HCT116 (cell line): ENCODE data around the gene CABLES1. TPM values are rescaled to one million over a fixed set of nuclear protein-coding genes. Genes with fewer than 3 reads are reported as not detected.
"Not testable (repeated sequence)": the region's sequence is repeated elsewhere in the genome, so short reads cannot be mapped to it uniquely, and the experiment has no call there.

ENCODE experiments used
- ATAC-seq: fragments of 200-7000 bp; cut with Tn5 transposase; 2 replicates; pipeline ENCODE4 v1.9.1; 2020; ENCODE audit warnings: mild to moderate bottlenecking, moderate library complexity
- BruUV-seq: library from RNA; stranded (reverse); fragments of 400-500 nt; replicated peaks from 2 replicates; lab custom pipeline; 2021; lab: Mats Ljungman, UMichigan
- CTCF ChIA-PET: fragments of 300-600 bp; sonication (Branson Sonifier 250); formaldehyde crosslinking; loops from one replicate; lab custom pipeline; 2021; ENCODE audit warnings: antibody characterized with exemption; lab: Charles Lee
- POLR2A ChIA-PET: fragments of 300-600, 350-600 bp; sonication (Branson Sonifier 250); formaldehyde crosslinking; loops from one replicate; lab custom pipeline; 2021; ENCODE audit warnings: antibody characterized with exemption; lab: Charles Lee
- RAD21 ChIA-PET, 2 experiments: fragments of 300-600 bp; sonication (Branson Sonifier 250); formaldehyde crosslinking; loops; one replicate each; lab custom pipeline; 2023; ENCODE audit warnings: low total read pairs in 2 of 2; ENCODE audit not compliant: uncharacterized antibody in 2 of 2, unreplicated experiment in 2 of 2, low non-redundant PET in 1 of 2; lab: Charles Lee
- DNase-seq: peaks from one replicate; pipeline ENCODE4 v3.0.0-alpha.2; 2010; ENCODE audit warnings: low read depth, low spot score
- H2AFZ ChIP-seq: fragments of 200-600 bp; shearing (Covaris generic), sonication (generic); 2 replicates; pipeline ENCODE4 v1.6.1; 2017; ENCODE audit warnings: low read depth, mixed run types, mixed read lengths, antibody characterized with exemption, low read length; ENCODE audit not compliant: poor library complexity, severe bottlenecking
- H3K27ac ChIP-seq: 2 replicates; pipeline ENCODE4 v1.5.1; 2012; ENCODE audit warnings: low read depth, low read length
- H3K27me3 ChIP-seq: fragments of 200-600 bp; sonication (generic); 2 replicates; pipeline ENCODE4 v1.6.1; 2016; ENCODE audit warnings: mixed run types, low read length, mixed read lengths; ENCODE audit not compliant: insufficient read depth
- H3K36me3 ChIP-seq, 2 experiments: fragments of 200-500 bp in 1 of 2; fragments of 200-600 bp in 1 of 2; sonication (Bioruptor generic) in 1 of 2; sonication (generic) in 1 of 2; 2 replicates each; pipeline versions ENCODE4 v1.5.1 to v1.6.1; 2014 to 2016; ENCODE audit warnings: low read length in 2 of 2, inconsistent platforms in 1 of 2, mixed read lengths in 1 of 2, mixed run types in 1 of 2; ENCODE audit not compliant: insufficient read depth in 2 of 2, control insufficient read depth in 1 of 2
- H3K4me1 ChIP-seq, 2 experiments: fragments of 200-600 bp in 1 of 2; sonication (generic) in 1 of 2; 2 replicates each; pipeline versions ENCODE4 v1.5.1 to v1.6.1; 2012 to 2017; ENCODE audit warnings: low read length in 2 of 2, inconsistent platforms in 1 of 2, mild to moderate bottlenecking in 1 of 2, mixed read lengths in 1 of 2, mixed run types in 1 of 2, moderate library complexity in 1 of 2; ENCODE audit not compliant: insufficient read depth in 2 of 2, control insufficient read depth in 1 of 2
- H3K4me2 ChIP-seq: fragments of 200-600 bp; sonication (generic); 2 replicates; pipeline ENCODE4 v1.6.1; 2017; ENCODE audit warnings: mixed run types, low read length, mixed read lengths
- H3K4me3 ChIP-seq, 2 experiments: fragments of 200-600 bp in 1 of 2; sonication (generic) in 1 of 2; replicated peaks in 1 of 2; 2 replicates each; pipeline ENCODE4 v1.5.1; 2011 to 2016; ENCODE audit warnings: low read length in 2 of 2, control low read depth in 1 of 2, low read depth in 1 of 2, mild to moderate bottlenecking in 1 of 2, mixed read lengths in 1 of 2, mixed run types in 1 of 2
- H3K79me2 ChIP-seq: fragments of 200-600 bp; sonication (generic); 2 replicates; pipeline ENCODE4 v1.6.1; 2017; ENCODE audit warnings: mild to moderate bottlenecking, mixed run types, low read length, moderate library complexity, mixed read lengths; ENCODE audit not compliant: insufficient read depth
- H3K9ac ChIP-seq: fragments of 200-600 bp; sonication (generic); 2 replicates; pipeline ENCODE4 v1.6.1; 2016; ENCODE audit warnings: low read length, mixed read lengths
- H3K9me2 ChIP-seq: fragments of 200-600 bp; sonication (generic), shearing (Covaris generic); 2 replicates; pipeline ENCODE4 v1.6.1; 2017; ENCODE audit warnings: mixed run types, mild to moderate bottlenecking, moderate library complexity; ENCODE audit not compliant: insufficient read depth
- H3K9me3 ChIP-seq, 2 experiments: fragments of 200-500 bp in 1 of 2; fragments of 200-600 bp in 1 of 2; sonication (Bioruptor generic) in 1 of 2; sonication (generic) in 1 of 2; 2 replicates each; pipeline ENCODE4 v1.6.1; 2014 to 2017; ENCODE audit warnings: low read length in 2 of 2, mixed read lengths in 2 of 2, inconsistent platforms in 1 of 2, low read depth in 1 of 2, mild to moderate bottlenecking in 1 of 2, mixed run types in 1 of 2, moderate library complexity in 1 of 2; ENCODE audit not compliant: control insufficient read depth in 1 of 2, insufficient read depth in 1 of 2
- H4K20me1 ChIP-seq: fragments of 200-600 bp; sonication (generic), shearing (Covaris generic); 2 replicates; pipeline ENCODE4 v1.6.1; 2017; ENCODE audit warnings: mixed run types, mild to moderate bottlenecking, moderate library complexity; ENCODE audit not compliant: insufficient read depth
- ATF3 ChIP-seq: IDR thresholded peaks from 2 replicates; pipeline ENCODE4 v1.6.1; 2012
- EZH2phosphoT487 ChIP-seq: fragments of 200-600 bp; IDR thresholded peaks from 2 replicates; pipeline ENCODE4 v1.6.1; 2018; ENCODE audit warnings: antibody characterized with exemption, borderline replicate concordance
- POLR2A ChIP-seq: IDR thresholded peaks from 2 replicates; pipeline ENCODE4 v1.7.0; 2011; ENCODE audit warnings: borderline replicate concordance; ENCODE audit not compliant: insufficient read depth, insufficient read length; ENCODE audit errors: extremely low read depth
- POLR2AphosphoS5 ChIP-seq: IDR thresholded peaks from 2 replicates; pipeline ENCODE4 v1.6.1; 2011; ENCODE audit warnings: mild to moderate bottlenecking, low read depth, low read length, moderate library complexity
- RAD21 ChIP-seq: IDR thresholded peaks from 2 replicates; pipeline ENCODE4 v1.6.1; 2012; ENCODE audit warnings: low read depth, mild to moderate bottlenecking
- SP1 ChIP-seq: IDR thresholded peaks from 2 replicates; pipeline ENCODE4 v1.6.1; 2012; ENCODE audit warnings: low read depth
- SRF ChIP-seq: IDR thresholded peaks from 2 replicates; pipeline ENCODE4 v1.6.1; 2012; ENCODE audit warnings: low read depth
- TCF7L2 ChIP-seq: IDR thresholded peaks from 2 replicates; pipeline ENCODE4 v1.7.0; 2011; ENCODE audit warnings: borderline replicate concordance, inconsistent platforms; ENCODE audit not compliant: insufficient read depth, insufficient read length; ENCODE audit errors: extremely low read depth
- YY1 ChIP-seq: IDR thresholded peaks from 2 replicates; pipeline ENCODE4 v1.6.1; 2011; ENCODE audit warnings: low read length, low read depth, moderate library complexity, mild to moderate bottlenecking; ENCODE audit not compliant: insufficient replicate concordance; ENCODE audit errors: extremely low read depth
- ZFX ChIP-seq: fragments of 450-650 bp; IDR thresholded peaks from 2 replicates; pipeline ENCODE4 v1.6.1; 2017
- intact Hi-C: fragments of 100-400 bp; cut with micrococcal nuclease; formaldehyde crosslinking; loops from 2 replicates; pipeline ENCODE4 v1.10.0; 2022
- total RNA-seq: library from RNA; stranded (reverse); gene quantifications from one replicate; pipeline ENCODE4 v1.2.1, GENCODE V29; 2021; ENCODE audit not compliant: unreplicated experiment
- TF ChIP-seq, protein P1 (sequence below): IDR thresholded peaks from 2 replicates; pipeline ENCODE4 v1.6.1; 2012; ENCODE audit warnings: low read depth
- TF ChIP-seq, protein P2 (sequence below), 3 experiments: fragments of 200-600 bp in 1 of 3; sonication (generic) in 1 of 3; IDR thresholded peaks in 2 of 3; conservative IDR thresholded peaks in 1 of 3; 2 replicates each; pipeline ENCODE4 v1.5.1; 2012 to 2017; ENCODE audit warnings: low read depth in 2 of 3, low read length in 2 of 3, antibody characterized with exemption in 1 of 3, borderline replicate concordance in 1 of 3, control low read depth in 1 of 3, mild to moderate bottlenecking in 1 of 3, mixed read lengths in 1 of 3, mixed run types in 1 of 3, moderate library complexity in 1 of 3; ENCODE audit not compliant: insufficient read depth in 1 of 3
- TF ChIP-seq, protein P3 (sequence below): IDR thresholded peaks from 2 replicates; pipeline ENCODE4 v1.6.1; 2011; ENCODE audit warnings: mild to moderate bottlenecking, low read length, moderate library complexity; ENCODE audit not compliant: insufficient replicate concordance; ENCODE audit errors: extremely low read depth

The CABLES1 gene
- total RNA-seq, 1 experiment from 2014 or later = 7.7 TPM

DNA sequence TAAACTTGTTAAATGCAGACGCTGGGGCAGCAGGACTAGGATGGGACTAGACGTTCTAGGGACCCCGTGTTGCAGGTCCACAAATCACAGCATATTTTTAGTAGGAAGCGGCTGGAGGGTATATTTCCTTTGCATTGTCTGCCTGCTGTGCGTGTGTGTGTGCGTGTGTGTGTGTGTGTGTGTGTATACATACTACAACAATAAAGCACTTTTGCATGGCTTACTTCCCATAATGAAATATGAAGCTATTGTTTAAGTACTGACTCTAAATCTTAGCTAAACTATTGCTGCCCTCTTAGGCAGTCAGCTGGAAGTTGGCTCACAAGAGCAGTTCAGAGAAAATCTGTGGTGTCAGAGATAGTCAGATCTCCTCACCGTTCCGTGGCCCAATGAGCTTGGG lies 133.4 kb downstream of the CABLES1 start:
- no peak for DNase-seq
- Histone ChIP-seq H3K4me1 (no peaks in the 10 kb centered on the region), H3K27ac (no peak overlapping the region), H3K27me3 (no peaks in the 10 kb centered on the region), H3K9me3 (peaks cover 0 to 3% of the 10 kb centered on the region in 2 experiments; a peak in 2 of 4 replicates), H2AFZ (no peak overlapping the region), H4K20me1 (no peaks in the 10 kb centered on the region), H3K36me3 (no peaks in the 10 kb centered on the region), H3K4me2 (no peak overlapping the region), H3K9ac (no peak overlapping the region), H3K79me2 (no peaks in the 10 kb centered on the region), H3K4me3 (no peak overlapping the region), H3K9me2 (no peaks in the 10 kb centered on the region)
- RAD21 ChIA-PET = no interaction called here
- CTCF ChIA-PET = no interaction called here
- POLR2A ChIA-PET = no interaction called here
- TF ChIP-seq, protein P1, sequence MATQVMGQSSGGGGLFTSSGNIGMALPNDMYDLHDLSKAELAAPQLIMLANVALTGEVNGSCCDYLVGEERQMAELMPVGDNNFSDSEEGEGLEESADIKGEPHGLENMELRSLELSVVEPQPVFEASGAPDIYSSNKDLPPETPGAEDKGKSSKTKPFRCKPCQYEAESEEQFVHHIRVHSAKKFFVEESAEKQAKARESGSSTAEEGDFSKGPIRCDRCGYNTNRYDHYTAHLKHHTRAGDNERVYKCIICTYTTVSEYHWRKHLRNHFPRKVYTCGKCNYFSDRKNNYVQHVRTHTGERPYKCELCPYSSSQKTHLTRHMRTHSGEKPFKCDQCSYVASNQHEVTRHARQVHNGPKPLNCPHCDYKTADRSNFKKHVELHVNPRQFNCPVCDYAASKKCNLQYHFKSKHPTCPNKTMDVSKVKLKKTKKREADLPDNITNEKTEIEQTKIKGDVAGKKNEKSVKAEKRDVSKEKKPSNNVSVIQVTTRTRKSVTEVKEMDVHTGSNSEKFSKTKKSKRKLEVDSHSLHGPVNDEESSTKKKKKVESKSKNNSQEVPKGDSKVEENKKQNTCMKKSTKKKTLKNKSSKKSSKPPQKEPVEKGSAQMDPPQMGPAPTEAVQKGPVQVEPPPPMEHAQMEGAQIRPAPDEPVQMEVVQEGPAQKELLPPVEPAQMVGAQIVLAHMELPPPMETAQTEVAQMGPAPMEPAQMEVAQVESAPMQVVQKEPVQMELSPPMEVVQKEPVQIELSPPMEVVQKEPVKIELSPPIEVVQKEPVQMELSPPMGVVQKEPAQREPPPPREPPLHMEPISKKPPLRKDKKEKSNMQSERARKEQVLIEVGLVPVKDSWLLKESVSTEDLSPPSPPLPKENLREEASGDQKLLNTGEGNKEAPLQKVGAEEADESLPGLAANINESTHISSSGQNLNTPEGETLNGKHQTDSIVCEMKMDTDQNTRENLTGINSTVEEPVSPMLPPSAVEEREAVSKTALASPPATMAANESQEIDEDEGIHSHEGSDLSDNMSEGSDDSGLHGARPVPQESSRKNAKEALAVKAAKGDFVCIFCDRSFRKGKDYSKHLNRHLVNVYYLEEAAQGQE = no peak
- TF ChIP-seq POLR2AphosphoS5 (no peak), ZFX (no peak), EZH2phosphoT487 (no peak), SP1 (no peak), POLR2A (no peak), SRF (no peak), RAD21 (no peak), TCF7L2 (no peak), ATF3 (no peak), YY1 (no peak)
- TF ChIP-seq, protein P2, sequence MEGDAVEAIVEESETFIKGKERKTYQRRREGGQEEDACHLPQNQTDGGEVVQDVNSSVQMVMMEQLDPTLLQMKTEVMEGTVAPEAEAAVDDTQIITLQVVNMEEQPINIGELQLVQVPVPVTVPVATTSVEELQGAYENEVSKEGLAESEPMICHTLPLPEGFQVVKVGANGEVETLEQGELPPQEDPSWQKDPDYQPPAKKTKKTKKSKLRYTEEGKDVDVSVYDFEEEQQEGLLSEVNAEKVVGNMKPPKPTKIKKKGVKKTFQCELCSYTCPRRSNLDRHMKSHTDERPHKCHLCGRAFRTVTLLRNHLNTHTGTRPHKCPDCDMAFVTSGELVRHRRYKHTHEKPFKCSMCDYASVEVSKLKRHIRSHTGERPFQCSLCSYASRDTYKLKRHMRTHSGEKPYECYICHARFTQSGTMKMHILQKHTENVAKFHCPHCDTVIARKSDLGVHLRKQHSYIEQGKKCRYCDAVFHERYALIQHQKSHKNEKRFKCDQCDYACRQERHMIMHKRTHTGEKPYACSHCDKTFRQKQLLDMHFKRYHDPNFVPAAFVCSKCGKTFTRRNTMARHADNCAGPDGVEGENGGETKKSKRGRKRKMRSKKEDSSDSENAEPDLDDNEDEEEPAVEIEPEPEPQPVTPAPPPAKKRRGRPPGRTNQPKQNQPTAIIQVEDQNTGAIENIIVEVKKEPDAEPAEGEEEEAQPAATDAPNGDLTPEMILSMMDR (IDR thresholded peaks at IDR 0.05 in 2 of 3, conservative IDR thresholded peaks at IDR 0.05 in 1 of 3; ENCODE audit: borderline replicate concordance in 1 of 3, insufficient read depth in 1 of 3, low read depth in 2 of 3, low read length in 2 of 3) = no peak
- TF ChIP-seq, protein P3, sequence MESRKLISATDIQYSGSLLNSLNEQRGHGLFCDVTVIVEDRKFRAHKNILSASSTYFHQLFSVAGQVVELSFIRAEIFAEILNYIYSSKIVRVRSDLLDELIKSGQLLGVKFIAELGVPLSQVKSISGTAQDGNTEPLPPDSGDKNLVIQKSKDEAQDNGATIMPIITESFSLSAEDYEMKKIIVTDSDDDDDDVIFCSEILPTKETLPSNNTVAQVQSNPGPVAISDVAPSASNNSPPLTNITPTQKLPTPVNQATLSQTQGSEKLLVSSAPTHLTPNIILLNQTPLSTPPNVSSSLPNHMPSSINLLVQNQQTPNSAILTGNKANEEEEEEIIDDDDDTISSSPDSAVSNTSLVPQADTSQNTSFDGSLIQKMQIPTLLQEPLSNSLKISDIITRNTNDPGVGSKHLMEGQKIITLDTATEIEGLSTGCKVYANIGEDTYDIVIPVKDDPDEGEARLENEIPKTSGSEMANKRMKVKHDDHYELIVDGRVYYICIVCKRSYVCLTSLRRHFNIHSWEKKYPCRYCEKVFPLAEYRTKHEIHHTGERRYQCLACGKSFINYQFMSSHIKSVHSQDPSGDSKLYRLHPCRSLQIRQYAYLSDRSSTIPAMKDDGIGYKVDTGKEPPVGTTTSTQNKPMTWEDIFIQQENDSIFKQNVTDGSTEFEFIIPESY = no peak
- ATAC-seq = no peak
- BruUV-seq = no TSS peak
- intact Hi-C loops = no loop called here

- H3K4me3 ChIP-seq, H3K27ac ChIP-seq, ATAC-seq, H3K27me3 ChIP-seq, H3K36me3 ChIP-seq, BruUV-seq, H3K79me2 ChIP-seq, POLR2A ChIA-PET, CTCF ChIA-PET, H3K9ac ChIP-seq, H4K20me1 ChIP-seq, DNase-seq, H2AFZ ChIP-seq, intact Hi-C loops, H3K9me2 ChIP-seq, H3K4me1 ChIP-seq, RAD21 ChIA-PET, H3K9me3 ChIP-seq, H3K4me2 ChIP-seq: not testable (repeated sequence)
Observed at GRCh38 chr18:23269068-23269467, 133.8 kb downstream of the CABLES1 start.
